D721Med (cell line): ENCODE results near the gene PTPRU.

ENCODE experiments used
- DNase-seq: peaks from one replicate; pipeline ENCODE4 v3.0.0; 2011; ENCODE audit warnings: low spot score; ENCODE audit not compliant: insufficient read length
- FAIRE-seq: peaks from 2 replicates; lab custom pipeline; 2011; peaks lifted over from hg19 to GRCh38; lab: Jason Lieb, UNC
- TF ChIP-seq, protein P1 (sequence below): IDR thresholded peaks from 2 replicates; pipeline ENCODE4 v1.5.1; 2012; ENCODE audit warnings: mild to moderate bottlenecking, control low read depth; ENCODE audit not compliant: insufficient read depth; ENCODE audit errors: missing control alignments

PTPRU gene

DNA sequence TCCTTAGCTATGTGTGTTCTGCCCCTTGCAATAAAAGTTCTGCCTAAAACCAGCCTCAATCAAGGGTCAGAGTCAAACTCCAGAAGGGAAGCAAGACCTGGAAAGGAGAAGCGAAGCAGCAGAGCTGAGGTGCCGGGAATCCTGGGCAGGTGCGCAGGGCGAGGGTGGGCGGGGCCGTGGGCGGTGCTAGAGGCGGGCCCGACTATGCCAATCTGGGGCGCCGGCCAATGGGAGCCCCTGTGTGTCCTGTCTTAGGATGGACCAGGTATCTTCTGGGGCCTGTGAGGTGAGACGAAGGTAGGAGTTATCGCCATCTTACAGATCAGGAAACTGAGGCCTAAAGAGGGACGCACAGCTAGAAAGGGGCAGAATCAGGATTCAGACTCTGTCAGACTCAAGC lies 120.3 kb downstream of the PTPRU start:
- TF ChIP-seq, protein P1, sequence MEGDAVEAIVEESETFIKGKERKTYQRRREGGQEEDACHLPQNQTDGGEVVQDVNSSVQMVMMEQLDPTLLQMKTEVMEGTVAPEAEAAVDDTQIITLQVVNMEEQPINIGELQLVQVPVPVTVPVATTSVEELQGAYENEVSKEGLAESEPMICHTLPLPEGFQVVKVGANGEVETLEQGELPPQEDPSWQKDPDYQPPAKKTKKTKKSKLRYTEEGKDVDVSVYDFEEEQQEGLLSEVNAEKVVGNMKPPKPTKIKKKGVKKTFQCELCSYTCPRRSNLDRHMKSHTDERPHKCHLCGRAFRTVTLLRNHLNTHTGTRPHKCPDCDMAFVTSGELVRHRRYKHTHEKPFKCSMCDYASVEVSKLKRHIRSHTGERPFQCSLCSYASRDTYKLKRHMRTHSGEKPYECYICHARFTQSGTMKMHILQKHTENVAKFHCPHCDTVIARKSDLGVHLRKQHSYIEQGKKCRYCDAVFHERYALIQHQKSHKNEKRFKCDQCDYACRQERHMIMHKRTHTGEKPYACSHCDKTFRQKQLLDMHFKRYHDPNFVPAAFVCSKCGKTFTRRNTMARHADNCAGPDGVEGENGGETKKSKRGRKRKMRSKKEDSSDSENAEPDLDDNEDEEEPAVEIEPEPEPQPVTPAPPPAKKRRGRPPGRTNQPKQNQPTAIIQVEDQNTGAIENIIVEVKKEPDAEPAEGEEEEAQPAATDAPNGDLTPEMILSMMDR, result no peak
- no peak for FAIRE-seq
- DNase-seq, result no peak

DNA sequence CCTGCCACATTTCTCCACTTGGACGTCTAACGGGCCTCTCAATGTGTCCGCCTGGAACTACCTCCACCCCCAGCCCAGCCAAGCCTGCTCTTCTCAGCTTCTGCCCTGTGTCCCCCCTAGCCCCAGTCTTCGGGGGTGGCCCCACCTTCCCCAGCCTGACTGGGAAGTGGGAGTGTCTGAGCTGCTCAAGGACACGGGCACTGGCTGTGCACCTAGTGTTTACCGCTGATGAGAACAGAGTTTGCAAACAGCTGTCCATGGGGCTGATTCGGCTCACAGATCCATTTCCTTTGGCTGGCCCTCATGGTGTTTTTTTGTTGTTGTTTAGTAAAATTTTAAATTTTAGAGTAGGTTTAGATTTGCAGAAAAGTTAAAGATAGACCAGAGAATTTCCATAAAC lies 121.1 kb downstream of the PTPRU start:
- no peak for FAIRE-seq
- TF ChIP-seq, protein P1, result no peak
- no peak for DNase-seq

DNA sequence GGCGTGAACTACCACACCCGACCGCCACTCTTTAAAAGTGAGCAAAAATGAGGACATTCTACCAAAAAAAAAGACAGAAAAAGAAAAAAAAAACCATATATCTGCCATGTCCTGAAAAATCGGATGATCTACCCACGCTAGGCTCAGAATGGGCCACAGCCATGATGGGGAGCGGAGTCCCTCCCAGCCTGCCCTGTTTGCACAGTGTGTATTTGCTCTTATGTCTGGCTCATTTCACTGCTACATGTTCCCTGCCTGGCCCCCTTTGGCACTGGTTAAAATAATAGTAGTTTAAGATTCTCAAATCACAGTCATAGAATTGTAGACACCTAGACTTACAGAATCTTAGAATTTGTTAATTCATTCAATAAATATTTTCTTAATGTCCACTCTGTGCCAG lies 121.9 kb downstream of the PTPRU start:
- TF ChIP-seq, protein P1, result no peak
- DNase-seq (no peak), FAIRE-seq (no peak)

DNA sequence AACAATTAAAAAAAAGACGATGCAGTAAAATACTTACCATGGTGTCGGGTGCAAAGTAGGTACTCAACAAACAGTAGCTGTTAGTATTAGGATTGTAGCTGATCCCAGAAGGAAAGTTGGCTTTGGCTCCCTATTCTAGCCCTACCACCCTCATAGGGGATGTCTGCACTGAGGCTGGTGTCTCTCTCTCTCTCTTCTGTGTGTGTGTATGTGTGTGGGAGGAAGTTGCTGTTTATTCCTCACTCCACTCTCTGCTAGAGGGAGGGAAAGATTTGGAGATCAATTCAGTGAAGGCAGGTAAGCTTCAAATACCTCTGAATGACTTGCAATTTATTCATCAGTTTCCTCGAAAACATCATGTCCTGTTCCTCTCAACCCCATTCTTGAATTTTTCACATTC lies 124.4 kb downstream of the PTPRU start:
- DNase-seq, result no peak
- TF ChIP-seq, protein P1, result no peak
- FAIRE-seq, result no peak

DNA sequence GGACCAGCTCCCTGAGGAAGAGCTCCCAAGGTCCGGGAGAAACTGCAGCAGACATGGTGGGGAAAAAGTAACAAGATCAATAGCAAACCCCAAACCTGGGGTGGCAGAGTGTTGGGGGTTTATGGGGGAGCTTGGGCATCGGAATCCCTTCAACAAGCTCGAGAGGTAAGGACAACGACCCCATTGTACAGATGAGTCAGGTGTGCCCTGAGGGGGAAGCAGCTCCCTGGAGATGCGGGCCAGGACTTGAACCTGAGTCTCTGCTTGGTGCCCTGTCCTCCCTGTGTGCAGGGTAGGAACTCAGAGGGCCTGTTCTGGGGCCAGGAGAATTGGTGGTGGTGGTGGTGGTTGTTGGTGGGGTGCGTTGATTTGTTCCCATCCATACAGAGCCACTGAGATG lies 125.4 kb downstream of the PTPRU start:
- TF ChIP-seq, protein P1, result no peak
- DNase-seq, result no peak
- no peak for FAIRE-seq

DNA sequence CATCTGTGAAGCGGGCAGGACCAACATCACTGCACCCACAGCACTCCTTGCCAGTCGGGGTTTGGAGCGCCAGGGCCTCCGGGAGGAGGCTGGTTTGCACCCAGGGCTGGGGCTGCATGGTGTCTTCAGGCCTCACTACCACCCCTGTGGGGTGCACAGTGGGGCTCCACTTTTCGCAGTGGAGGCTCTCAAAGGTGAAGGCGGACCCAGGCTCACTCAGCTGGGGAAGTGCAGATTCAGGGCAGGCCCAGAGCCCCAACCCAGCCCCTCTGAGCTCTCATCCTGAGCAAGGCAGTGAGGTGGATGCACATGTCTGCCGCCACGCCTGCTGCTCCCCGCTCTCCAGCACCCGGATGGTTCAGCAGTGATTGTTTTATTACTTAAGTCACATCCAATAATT lies 125.8 kb downstream of the PTPRU start:
- TF ChIP-seq, protein P1, result no peak
- FAIRE-seq, result no peak
- DNase-seq, result no peak

DNA sequence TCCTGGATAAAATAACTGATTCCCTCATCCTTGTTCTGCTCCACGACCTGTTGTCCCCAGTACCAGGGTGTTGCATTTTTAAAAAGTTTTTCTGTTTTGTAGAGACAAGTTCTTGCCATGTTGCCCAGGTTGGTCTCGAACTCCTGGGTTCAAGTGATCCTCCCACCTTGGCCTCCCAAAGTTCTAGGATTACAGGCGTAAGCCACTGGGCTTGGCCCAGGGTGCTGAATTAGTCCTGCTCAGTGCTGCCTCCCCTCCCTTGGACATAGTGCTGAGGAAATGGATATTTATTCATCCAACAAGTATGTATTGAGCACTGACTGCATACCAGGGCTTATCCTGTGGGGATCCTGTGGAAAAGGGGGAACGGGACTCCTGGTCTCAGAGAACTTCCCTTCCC lies 126.4 kb downstream of the PTPRU start:
- TF ChIP-seq, protein P1, result no peak
- no peak for FAIRE-seq
- no peak for DNase-seq
